HL-60 (cell line): ENCODE measurements around the gene SMIM5.

Experiments used
- GABPA ChIP-seq: IDR thresholded peaks from 2 replicates; pipeline ENCODE4 v1.6.1; 2012; ENCODE audit warnings: low read depth
- POLR2AphosphoS5 ChIP-seq: IDR thresholded peaks from 2 replicates; pipeline ENCODE4 v1.6.1; 2012; ENCODE audit warnings: low read depth
- SPI1 ChIP-seq: IDR thresholded peaks from 2 replicates; pipeline ENCODE4 v1.6.1; 2012; ENCODE audit warnings: low read depth, mild to moderate bottlenecking, borderline replicate concordance
- TF ChIP-seq, protein P1 (sequence below): IDR thresholded peaks from one replicate; pipeline ENCODE4 v1.5.1; 2011; ENCODE audit warnings: low read length, control low read depth, inconsistent platforms; ENCODE audit not compliant: insufficient read depth

DNA sequence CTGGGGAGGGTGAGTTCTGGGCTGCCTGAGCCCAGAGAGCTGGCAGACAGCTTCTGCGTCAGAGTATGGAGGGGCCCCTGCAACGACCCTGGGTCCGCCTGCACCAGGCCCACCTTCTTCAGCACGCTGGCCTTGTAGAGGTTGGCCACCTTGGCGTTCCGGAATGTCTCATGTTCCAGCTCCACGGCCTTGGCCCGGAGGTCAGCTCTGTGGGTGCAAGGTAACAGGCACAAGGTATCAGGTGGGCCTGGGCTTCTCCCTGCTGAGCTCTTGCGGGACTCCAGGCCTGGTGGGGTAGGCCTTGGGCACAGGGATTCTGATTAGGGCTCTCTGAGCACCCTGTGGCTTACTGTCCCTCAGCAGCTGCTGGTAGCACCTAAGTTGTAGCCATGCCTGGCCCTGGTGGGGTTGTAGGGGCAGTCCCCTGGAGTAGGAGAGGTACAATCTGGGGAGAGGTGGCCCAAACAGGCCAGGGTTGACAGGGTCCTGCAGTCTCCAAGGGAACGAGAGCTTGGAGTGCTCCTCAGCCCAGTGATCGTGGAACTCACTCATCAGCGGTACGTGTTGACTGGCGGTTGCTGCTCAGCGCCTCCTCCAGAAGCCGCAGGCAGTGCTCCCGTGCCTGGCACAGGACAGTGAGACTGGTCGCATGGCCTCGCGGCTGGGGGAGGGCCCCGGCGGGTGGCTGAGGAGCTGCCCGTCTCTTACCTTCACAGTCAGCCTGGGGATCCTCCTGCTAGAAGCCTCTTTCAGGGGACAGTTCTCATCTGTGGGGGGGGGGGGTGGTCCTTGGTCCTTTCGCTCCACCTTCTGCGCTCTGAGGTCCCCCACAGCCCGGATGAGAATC, 2.9 kb upstream of the SMIM5 start:
- TF ChIP-seq, protein P1, sequence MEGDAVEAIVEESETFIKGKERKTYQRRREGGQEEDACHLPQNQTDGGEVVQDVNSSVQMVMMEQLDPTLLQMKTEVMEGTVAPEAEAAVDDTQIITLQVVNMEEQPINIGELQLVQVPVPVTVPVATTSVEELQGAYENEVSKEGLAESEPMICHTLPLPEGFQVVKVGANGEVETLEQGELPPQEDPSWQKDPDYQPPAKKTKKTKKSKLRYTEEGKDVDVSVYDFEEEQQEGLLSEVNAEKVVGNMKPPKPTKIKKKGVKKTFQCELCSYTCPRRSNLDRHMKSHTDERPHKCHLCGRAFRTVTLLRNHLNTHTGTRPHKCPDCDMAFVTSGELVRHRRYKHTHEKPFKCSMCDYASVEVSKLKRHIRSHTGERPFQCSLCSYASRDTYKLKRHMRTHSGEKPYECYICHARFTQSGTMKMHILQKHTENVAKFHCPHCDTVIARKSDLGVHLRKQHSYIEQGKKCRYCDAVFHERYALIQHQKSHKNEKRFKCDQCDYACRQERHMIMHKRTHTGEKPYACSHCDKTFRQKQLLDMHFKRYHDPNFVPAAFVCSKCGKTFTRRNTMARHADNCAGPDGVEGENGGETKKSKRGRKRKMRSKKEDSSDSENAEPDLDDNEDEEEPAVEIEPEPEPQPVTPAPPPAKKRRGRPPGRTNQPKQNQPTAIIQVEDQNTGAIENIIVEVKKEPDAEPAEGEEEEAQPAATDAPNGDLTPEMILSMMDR: no peak
- TF ChIP-seq GABPA (no peak), SPI1 (no peak), POLR2AphosphoS5 (no peak)
